GM18517 (cell line): ENCODE data around the gene CYP2A6.
A peak's percentile ranks its signal among the peaks of the same experiment; 100 is the strongest.
"Not testable (repeated sequence)": the region's sequence is repeated elsewhere in the genome, so short reads cannot be mapped to it uniquely, and the experiment has no call there.

Experiments
- ATAC-seq: cut with Tn5 transposase; IDR thresholded peaks from one replicate; pipeline ENCODE4 v1.9.1; 2021; ENCODE audit warnings: mild to moderate bottlenecking, moderate library complexity; ENCODE audit not compliant: unreplicated experiment

The CYP2A6 gene

DNA sequence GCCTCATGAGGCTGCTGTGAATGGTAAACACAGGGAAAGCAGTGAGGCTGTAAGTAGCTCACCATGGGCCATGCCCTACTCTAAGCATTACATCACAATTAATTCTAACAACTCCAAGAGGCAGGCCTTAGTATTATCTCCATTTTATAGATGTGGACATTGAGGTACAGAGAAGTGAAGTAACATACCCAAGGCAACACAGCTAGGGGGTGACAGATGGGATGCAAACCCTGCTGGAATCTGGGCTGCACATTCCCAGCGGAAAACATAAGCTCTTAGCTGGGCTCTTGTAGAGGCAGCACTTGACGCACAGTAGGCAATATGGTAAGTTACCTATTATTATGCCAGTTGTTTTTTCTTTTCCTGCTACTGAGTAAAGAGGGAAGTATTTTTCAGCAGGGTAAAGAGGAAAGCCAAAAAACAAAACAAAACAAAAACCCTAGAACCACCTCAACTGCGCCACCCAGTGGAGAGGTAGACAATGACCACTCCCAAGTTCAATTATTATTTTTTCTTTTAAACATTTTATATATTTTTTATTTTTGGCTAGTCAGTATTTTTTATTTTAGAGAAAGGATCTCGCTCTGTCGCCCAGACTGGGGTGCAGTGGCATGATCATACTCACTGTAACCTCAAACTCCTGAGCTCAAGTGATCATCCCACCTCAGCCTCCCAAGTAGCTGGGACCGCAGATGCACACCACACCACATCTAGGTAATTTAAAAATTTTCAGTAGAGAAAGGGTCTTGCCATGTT, 30.6 kb downstream of the CYP2A6 start:
- ATAC-seq, result not testable (repeated sequence)

DNA sequence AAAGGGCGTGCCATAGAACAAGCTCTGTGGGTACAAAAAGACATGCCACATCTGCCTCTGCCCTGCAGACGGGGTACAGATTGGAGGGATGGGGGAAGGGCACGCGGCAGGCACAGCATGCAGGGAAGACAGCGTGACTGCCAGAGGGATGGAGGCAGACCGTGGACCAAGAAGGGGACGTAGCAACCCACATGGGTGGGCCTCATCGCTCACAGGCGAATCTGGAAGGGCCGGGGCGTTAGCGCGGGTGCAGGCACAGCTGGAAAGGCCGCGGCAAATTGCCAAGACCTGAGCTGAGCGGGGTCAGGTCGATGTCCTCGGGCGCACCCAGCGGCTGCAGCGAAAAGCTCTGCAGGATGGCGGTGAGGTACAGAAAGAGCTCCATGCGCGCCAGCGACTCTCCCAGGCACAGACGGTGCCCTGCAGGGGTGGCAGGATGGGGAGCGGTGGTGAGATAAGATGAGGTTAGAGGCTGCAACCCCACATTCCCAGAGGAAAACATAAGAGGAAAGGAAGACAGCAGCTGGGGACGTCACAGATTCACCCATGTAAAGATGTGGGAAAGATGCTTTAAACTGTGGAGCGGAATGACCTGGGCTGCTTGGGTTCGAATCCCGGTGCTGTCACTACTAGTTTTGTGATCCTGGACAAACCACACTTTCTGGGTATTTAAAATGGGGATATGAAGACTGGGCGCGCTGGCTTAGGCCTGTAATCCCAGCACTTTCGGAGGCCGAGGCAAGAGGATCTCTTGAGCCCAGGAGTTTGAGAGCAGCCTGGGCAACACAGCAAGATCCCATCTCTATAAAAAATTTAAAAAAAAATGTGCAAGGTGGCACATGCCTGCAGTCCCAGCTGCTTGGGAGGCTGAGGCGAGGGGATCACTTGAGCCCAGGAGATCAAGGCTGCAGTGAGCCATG, 31.5 kb downstream of the CYP2A6 start:
- ATAC-seq, result not testable (repeated sequence)

- ATAC-seq, result no peak
These were observed 35.0 kb downstream of the CYP2A6 start for GRCh38 chr19:40815223-40815622.

DNA sequence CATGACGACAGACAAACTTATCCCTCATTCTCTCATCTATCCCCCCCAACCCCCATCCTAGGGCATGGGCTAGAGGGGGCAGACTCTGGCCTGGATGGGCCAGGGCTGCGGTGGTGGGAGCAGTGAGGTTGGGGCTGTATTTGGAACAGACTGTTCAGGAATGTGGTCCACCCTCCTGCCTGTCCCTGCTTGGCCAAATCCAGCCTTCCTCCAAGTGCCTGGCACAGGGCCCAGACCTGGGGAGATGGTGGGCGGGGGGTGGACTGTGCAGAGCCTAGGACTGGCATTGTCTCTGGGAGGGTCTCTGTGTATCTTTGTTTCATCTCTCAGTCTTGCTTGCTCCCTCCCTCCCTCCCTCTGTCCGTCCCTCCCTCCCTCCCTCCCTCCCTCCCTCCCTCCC, 37.1 kb downstream of the CYP2A6 start:
- no peak for ATAC-seq

GRCh38 chr19:40812571-40812970, 37.7 kb downstream of the CYP2A6 start:
- not testable (repeated sequence) for ATAC-seq

DNA sequence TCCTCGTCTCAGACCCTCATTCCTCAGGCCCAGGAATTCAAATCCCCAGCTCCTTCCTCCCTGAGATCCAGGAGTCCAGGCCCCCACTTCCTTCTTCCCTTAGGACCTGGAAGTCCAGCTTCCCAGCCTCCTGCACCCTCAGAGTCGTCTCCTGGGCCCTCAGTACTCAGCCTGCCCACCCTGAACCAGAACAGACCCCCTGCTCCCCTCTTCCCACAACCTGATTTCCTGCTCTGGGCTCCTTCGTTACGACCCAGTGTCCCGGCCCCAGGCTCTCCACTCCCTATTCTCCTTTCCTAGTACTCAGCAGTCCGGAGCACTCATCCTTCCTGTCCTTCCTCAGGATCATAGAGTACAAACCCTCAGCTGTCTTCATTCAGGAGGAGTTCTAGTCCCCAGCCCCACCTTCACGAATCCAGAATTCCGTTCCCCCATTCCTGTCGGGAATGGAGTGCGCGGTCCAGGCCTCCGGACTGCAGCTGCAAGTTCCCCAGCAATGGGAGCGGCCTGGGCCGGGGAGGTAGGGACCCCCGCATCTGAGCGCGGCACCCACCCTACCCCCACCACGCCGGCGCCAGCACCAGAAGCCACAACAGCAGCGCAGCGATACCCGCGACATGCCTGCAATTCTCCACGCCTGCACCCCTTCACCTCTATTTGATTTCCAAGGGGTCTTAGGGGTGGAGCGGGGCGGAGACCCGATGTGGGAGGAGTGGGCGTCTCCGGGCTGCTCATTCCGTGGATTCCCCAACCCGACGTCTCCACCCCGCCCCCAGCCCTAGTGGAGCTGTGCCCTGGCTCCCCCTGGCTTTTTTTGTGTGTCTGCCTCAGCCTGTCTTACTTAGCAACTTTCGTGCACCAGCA, 38.5 kb downstream of the CYP2A6 start:
- ATAC-seq, result no peak

GRCh38 chr19:40810649-40811408, 39.4 kb downstream of the CYP2A6 start:
- ATAC-seq, result peak; percentile 67

DNA sequence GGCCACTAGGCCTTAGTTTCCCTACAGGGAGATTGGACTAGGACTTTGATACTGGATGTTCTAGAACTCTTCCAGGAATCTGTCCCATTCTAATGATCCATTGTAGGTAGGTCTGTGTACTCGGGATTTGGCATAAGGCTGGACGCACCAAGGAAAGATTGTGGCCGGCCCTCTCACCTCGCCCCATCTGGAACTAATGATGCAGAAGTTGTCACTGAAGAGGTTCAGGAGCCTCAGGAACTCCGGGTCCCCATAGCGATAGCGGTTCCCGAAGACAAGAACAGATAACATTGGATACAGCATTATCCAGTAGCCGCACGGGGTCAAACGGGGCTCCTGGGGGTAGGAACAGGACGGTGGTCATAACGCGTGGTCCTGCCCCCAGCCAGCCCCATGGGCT, 40.1 kb downstream of the CYP2A6 start:
- ATAC-seq, result no peak

- no peak for ATAC-seq
These were observed 40.7 kb downstream of the CYP2A6 start for GRCh38 chr19:40809358-40810086.

GRCh38 chr19:40808497-40808896, 41.8 kb downstream of the CYP2A6 start:
- no peak for ATAC-seq

DNA sequence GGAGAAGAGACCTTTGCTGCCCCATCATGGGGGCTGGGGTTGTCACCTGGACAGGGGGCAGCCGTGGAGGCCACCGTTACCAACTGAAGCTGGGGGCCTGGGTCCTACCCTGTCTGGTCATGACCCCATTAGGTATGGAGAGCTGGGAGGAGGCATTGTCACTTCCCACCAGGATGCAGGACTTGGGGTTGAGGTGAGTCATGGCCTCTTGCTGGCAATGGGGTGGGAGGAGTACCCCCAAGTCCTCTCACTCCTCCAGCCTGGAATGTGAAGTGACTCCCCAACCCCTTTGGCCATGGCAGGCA, 42.3 kb downstream of the CYP2A6 start:
- ATAC-seq, result no peak

DNA sequence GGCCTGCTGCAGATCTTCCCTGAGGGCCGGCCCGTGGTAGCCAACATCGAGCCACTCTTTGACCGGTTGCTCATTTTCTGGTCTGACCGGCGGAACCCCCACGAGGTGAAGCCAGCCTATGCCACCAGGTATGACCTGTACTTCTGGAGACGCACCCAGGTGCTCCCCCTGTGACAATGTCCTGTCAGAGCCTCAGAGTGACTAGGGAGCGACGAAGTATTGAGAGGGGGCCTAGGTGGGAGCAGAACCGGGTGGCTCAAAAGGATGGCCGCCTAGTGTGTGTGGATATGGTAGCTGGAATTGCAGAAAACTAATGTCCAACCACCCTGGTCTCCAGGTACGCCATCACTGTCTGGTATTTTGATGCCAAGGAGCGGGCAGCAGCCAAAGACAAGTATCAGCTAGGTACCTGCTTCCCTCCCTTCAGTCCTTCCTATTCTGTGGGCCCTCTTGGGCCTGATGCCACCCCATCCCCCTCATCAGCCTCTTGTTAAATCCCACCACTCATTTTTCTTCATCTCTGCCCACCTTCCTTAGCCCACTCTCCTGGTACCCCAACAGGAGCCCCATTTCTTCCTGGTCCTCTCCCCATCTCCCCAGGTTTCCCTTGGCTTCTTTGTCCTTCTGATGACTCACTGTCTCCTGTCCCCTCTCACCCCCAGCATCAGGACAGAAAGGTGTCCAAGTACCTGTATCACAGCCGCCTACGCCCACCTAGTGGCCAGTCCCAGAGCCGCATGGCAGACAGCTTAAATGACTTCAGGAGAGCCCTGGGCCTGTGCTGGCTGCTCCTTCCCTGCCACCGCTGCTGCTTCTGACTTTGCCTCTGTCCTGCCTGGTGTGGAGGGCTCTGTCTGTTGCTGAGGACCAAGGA, 42.9 kb downstream of the CYP2A6 start:
- ATAC-seq, result no peak

DNA sequence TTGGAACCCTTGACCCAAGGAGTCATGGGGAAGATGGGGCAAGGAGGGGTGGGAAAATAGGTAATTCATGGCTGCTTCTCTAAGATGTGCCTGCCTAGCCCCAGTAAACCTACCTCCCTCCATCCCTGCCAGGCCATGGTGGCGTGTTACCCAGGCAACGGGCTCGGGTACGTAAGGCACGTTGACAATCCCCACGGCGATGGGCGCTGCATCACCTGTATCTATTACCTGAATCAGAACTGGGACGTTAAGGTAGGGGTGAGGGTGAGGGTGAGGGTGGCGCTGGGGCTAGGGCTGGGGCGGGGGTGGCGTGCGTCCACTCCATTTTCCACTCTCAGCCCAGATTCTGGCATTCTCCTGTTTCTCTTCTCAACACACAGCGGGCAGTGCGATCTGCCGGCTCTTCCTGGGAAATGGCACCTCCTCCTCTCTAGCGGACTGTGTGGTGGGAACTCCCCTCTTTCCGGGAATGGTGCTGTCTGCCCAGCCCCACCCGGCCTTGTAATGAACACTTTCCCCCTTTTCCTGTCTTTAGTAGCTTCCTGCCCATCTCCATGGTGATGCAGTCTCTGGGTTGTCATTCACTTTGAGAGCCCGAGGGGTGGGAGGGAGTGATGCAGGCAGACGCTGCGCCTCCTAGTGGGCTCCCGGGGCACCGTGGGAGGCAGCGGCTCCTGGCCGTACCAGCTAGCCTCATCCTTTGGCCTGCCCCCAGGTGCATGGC, 43.7 kb downstream of the CYP2A6 start:
- ATAC-seq, result no peak

- ATAC-seq, result no peak
These were observed 44.9 kb downstream of the CYP2A6 start for GRCh38 chr19:40805258-40805868.

DNA sequence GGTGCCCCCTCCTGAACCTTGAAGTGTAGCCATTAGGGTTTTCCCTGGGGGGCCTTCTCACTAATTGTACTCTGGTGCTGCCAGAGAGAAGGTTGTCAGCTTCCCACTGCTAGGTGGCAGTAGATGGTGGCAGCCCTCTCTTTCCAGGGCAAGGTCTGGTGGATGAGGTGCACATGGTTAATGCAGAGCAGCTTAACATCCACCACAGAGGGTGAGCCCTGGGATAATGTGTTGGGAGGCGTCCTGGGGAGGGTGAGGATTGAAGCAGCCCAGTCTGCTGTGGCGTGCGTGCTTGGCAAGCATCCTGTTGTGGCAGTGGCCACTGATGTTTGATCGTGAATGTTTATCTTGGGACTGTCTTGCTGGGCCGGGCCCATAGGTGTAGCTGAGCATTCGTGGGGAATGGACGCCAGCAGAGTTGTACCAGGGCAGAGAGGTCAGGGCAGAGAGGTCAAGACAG, 45.4 kb downstream of the CYP2A6 start:
- no peak for ATAC-seq

DNA sequence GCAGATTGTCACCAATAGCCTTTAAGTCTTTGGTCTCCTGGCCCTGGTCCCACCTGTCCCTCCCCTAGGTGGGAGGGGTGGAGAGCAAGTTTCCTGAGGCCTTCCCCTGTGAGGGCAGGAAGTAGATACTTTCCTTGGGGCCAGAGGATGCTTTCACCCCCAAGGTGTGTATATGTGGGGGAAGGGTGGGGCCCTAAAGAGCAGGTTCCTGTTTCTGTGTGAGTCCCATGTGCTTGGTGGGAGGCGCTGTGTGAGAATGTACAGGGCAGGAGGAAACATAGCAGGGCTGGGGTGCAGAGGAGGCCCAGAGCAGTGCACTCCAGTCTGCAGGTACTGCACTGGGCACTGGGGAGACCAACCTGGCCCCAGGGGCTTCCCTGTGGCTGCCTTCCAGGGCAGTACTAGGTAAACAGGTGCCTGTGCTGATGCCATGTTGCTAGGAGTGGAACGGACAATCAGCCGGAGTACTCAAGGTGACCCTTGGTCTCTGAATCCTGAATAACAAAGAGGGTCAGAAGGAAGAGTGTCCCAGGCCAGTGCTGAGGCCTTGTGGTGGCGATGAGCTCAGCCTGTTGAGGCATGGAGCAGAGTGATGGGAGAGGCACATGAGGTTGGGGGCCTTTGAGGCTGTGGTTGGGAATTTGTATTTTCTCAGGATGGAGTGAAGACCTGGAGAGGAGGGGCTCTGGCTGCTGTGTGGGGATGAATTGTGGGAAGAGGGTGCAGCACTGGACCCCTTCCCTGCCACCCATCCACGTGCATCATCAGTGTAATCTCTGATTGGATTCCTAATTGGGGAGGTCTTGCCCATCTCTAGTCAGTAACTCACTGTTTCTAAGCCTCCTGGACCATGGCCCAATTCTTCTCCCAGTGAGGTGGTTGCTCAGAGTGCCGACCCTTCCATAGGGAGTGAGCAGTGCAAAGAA, 46.1 kb downstream of the CYP2A6 start:
- no peak for ATAC-seq
